SU-DHL-6 (cell line): ENCODE data around the gene PPP3CA.

Source experiments
- H2AFZ ChIP-seq: fragments of 200-600 bp; sonication (generic); 2 replicates; pipeline ENCODE4 v1.6.1; 2014; ENCODE audit warnings: low read depth, mild to moderate bottlenecking, moderate library complexity, mixed read lengths, antibody characterized with exemption, low read length; ENCODE audit not compliant: severe bottlenecking
- H3F3A ChIP-seq: fragments of 200-600 bp; shearing (Covaris generic); 2 replicates; pipeline ENCODE4 v1.6.0; 2016; ENCODE audit warnings: antibody characterized with exemption, mild to moderate bottlenecking; ENCODE audit not compliant: insufficient read depth
- H3K27ac ChIP-seq: fragments of 200-600 bp; sonication (generic); 2 replicates; pipeline ENCODE4 v1.5.1; 2016; ENCODE audit warnings: low read depth, mild to moderate bottlenecking, low read length, moderate library complexity, mixed read lengths
- H3K27me3 ChIP-seq: fragments of 200-600 bp; sonication (generic), shearing (Covaris generic); 2 replicates; pipeline ENCODE4 v1.6.0; 2014; ENCODE audit warnings: mild to moderate bottlenecking, low read length
- H3K36me3 ChIP-seq: fragments of 200-600 bp; sonication (generic); 2 replicates; pipeline ENCODE4 v1.6.1; 2014; ENCODE audit warnings: mild to moderate bottlenecking, low read length, mixed read lengths
- H3K4me2 ChIP-seq: fragments of 300-600, 200-600 bp; shearing (Covaris generic), sonication (generic); 2 replicates; pipeline ENCODE4 v1.6.0; 2014; ENCODE audit warnings: low read length, low read depth, mild to moderate bottlenecking; ENCODE audit not compliant: poor library complexity, severe bottlenecking
- H3K4me3 ChIP-seq: fragments of 200-600 bp; sonication (generic); 2 replicates; pipeline ENCODE4 v1.5.1; 2014; ENCODE audit warnings: antibody characterized with exemption, low read length, mild to moderate bottlenecking, mixed read lengths; ENCODE audit not compliant: insufficient read depth, poor library complexity, severe bottlenecking
- H3K79me2 ChIP-seq: fragments of 200-600 bp; sonication (generic); 2 replicates; pipeline ENCODE4 v1.6.1; 2014; ENCODE audit warnings: mild to moderate bottlenecking, low read length, moderate library complexity; ENCODE audit not compliant: insufficient read depth
- H3K9ac ChIP-seq: fragments of 200-600 bp; sonication (generic); 2 replicates; pipeline ENCODE4 v1.7.0; 2014; ENCODE audit warnings: mild to moderate bottlenecking, low read length
- H3K9me2 ChIP-seq: fragments of 200-600 bp; sonication (generic); replicated peaks from 2 replicates; pipeline ENCODE4 v1.6.1; 2014; ENCODE audit warnings: low read length; ENCODE audit not compliant: insufficient read depth
- H3K9me3 ChIP-seq: fragments of 200-600 bp; sonication (generic); 2 replicates; pipeline ENCODE4 v1.6.1; 2014; ENCODE audit warnings: low read length, mixed read lengths; ENCODE audit not compliant: insufficient read depth
- H4K20me1 ChIP-seq: fragments of 200-600 bp; sonication (generic); 2 replicates; pipeline ENCODE4 v1.6.1; 2014; ENCODE audit warnings: low read depth, mild to moderate bottlenecking, antibody characterized with exemption, low read length, moderate library complexity, mixed read lengths
- EZH2phosphoT487 ChIP-seq: fragments of 200-600 bp; sonication (generic), shearing (Covaris generic); conservative IDR thresholded peaks from 2 replicates; pipeline ENCODE4 v1.6.1; 2018; ENCODE audit warnings: mild to moderate bottlenecking, antibody characterized with exemption, low read length, moderate library complexity, mixed read lengths
- TF ChIP-seq, protein P1 (sequence below): fragments of 200-600 bp; sonication (generic); IDR thresholded peaks from one replicate; pipeline ENCODE4 v1.5.1; 2017; ENCODE audit warnings: antibody characterized with exemption, mild to moderate bottlenecking, low read length, moderate library complexity; ENCODE audit not compliant: insufficient read depth, poor library complexity, severe bottlenecking

The PPP3CA gene

DNA sequence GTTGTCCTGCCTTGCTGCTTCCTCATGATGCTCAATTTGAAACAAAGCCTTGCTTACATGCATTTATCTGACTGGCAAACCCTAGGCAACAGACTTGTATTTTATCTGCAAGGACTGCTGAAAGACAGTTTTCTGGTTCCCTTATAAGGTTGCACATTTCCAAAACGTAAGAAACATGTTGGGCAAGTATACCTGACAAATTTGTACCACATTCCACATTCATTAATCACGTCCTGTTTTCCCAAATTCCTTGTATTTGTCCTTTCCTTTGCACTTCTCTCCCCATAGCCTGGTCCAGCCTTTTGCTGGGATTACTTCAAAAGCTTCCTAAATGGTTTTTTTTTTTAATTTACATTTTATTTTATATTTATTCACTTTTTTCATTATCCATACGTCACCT, 310.1 kb downstream of the PPP3CA start:
- Histone ChIP-seq H3K9ac (no peak overlapping the region), H3K27me3 (no peaks in the 10 kb centered on the region), H3K9me2 (no peaks in the 10 kb centered on the region), H3K9me3 (no peaks in the 10 kb centered on the region), H3K36me3 (no peaks in the 10 kb centered on the region), H3K27ac (no peak overlapping the region), H3F3A (no peaks in the 10 kb centered on the region), H3K4me3 (no peak overlapping the region), H2AFZ (no peak overlapping the region), H3K4me2 (no peak overlapping the region), H4K20me1 (no peaks in the 10 kb centered on the region), H3K79me2 (no peaks in the 10 kb centered on the region)
- TF ChIP-seq, protein P1, sequence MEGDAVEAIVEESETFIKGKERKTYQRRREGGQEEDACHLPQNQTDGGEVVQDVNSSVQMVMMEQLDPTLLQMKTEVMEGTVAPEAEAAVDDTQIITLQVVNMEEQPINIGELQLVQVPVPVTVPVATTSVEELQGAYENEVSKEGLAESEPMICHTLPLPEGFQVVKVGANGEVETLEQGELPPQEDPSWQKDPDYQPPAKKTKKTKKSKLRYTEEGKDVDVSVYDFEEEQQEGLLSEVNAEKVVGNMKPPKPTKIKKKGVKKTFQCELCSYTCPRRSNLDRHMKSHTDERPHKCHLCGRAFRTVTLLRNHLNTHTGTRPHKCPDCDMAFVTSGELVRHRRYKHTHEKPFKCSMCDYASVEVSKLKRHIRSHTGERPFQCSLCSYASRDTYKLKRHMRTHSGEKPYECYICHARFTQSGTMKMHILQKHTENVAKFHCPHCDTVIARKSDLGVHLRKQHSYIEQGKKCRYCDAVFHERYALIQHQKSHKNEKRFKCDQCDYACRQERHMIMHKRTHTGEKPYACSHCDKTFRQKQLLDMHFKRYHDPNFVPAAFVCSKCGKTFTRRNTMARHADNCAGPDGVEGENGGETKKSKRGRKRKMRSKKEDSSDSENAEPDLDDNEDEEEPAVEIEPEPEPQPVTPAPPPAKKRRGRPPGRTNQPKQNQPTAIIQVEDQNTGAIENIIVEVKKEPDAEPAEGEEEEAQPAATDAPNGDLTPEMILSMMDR = no peak
- TF ChIP-seq EZH2phosphoT487 = no peak

DNA sequence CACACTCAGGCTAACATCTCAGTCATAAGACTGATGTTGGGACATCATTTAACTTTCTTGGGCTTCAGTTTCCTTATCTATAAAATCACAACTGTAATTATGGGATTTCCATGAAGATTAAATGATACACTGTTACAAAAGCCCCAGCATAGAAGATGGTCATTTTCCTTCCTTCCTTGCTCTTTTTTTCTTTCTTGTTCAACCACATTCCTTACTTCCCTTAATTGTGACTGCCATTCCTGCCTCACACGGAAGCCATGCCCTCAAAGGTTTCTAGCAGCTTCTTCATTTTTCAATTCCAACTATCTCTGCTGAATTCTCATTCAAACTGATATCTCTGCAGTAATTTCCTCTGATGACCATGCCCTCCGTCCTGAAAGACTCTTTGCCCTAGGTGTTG, 311.8 kb downstream of the PPP3CA start:
- Histone ChIP-seq H4K20me1 (no peaks in the 10 kb centered on the region), H3F3A (no peaks in the 10 kb centered on the region)
- TF ChIP-seq, protein P1 = no peak
- TF ChIP-seq EZH2phosphoT487 = no peak

DNA sequence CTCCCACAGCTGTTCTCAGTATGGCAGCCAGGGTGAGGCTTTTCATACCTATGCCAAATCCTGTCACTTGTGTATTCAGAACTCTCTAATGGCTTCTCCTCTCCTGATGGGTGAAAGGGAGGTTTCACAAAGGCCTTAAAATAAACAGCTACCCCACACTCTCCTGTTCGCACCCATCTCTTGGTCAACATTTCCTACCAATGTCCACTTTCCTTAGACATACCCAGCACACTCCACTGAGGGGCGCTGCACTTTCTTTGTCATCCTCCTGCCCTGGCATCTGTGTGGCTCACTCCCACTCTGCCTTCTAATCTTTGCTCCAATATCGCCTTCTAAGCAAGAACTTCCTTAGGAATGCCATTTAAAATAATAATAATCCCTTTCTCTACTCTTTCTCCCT, 313.3 kb downstream of the PPP3CA start:
- Histone ChIP-seq H3K9me3 (no peaks in the 10 kb centered on the region), H3K9ac (no peak overlapping the region), H2AFZ (no peak overlapping the region), H3F3A (no peaks in the 10 kb centered on the region), H3K79me2 (no peaks in the 10 kb centered on the region), H3K27me3 (no peaks in the 10 kb centered on the region), H3K4me2 (no peak overlapping the region), H3K4me3 (no peak overlapping the region), H3K9me2 (no peaks in the 10 kb centered on the region), H3K36me3 (no peaks in the 10 kb centered on the region), H3K27ac (no peak overlapping the region), H4K20me1 (no peaks in the 10 kb centered on the region)
- TF ChIP-seq, protein P1 = no peak
- TF ChIP-seq EZH2phosphoT487 = no peak

More for the DNA sequence above, 311.8 kb downstream of the PPP3CA start:
- H3K9ac ChIP-seq = no peak overlapping the region
- H3K4me3 ChIP-seq = no peak overlapping the region
- H3K36me3 ChIP-seq = no peaks in the 10 kb centered on the region
- H2AFZ ChIP-seq = no peak overlapping the region
- H3K27ac ChIP-seq = no peak overlapping the region
- H3K79me2 ChIP-seq = no peaks in the 10 kb centered on the region
- no peaks in the 10 kb centered on the region for H3K9me3 ChIP-seq
- H3K27me3 ChIP-seq = no peaks in the 10 kb centered on the region
- H3K9me2 ChIP-seq = no peaks in the 10 kb centered on the region
- H3K4me2 ChIP-seq = no peak overlapping the region

DNA sequence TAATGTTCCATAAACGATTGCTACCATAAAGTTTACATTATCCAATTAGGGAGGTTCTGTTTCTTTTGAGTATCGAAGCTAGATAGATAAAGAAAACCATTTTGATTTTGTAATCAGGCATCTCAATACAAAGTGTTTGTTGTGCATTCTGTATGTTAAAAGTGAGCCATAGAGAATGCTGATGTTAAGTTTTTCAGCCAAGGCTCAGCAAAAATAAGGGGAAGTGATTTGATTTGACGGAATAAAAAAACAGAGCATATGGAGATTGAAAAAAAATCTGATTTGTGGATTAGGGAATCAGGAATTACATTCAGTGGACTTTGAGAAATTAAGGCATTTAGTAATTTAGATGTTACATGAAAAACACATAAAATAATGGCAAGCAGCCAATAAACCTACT, 314.8 kb downstream of the PPP3CA start:
- H2AFZ ChIP-seq = no peak overlapping the region
- TF ChIP-seq, protein P1 = no peak
- no peak for TF ChIP-seq EZH2phosphoT487
- H3K9me3 ChIP-seq = no peaks in the 10 kb centered on the region
- H3K9ac ChIP-seq = no peak overlapping the region
- no peak overlapping the region for H3K4me2 ChIP-seq
- H3K9me2 ChIP-seq = no peaks in the 10 kb centered on the region
- no peak overlapping the region for H3K4me3 ChIP-seq
- H3K36me3 ChIP-seq = no peaks in the 10 kb centered on the region
- no peaks in the 10 kb centered on the region for H3F3A ChIP-seq
- no peaks in the 10 kb centered on the region for H3K27me3 ChIP-seq
- no peak overlapping the region for H3K27ac ChIP-seq
- no peaks in the 10 kb centered on the region for H3K79me2 ChIP-seq
- H4K20me1 ChIP-seq = no peaks in the 10 kb centered on the region
